CD4-positive, alpha-beta T cell (primary cell): ENCODE data around the gene FBN1. TPM values are rescaled to one million over a fixed set of nuclear protein-coding genes. Genes with fewer than 3 reads are reported as not detected.

ENCODE experiments used
- ATAC-seq: fragments of 200-7000 bp; cut with Tn5 transposase; one replicate; pipeline ENCODE4 v1.10.0; 2022; ENCODE audit warnings: mild to moderate bottlenecking; ENCODE audit not compliant: poor library complexity
- CTCF ChIA-PET: fragments of 350-600 bp; sonication (Branson Sonifier 250); formaldehyde crosslinking; loops from one replicate; lab custom pipeline; 2021; ENCODE audit warnings: antibody characterized with exemption, inconsistent platforms; lab: Charles Lee
- POLR2A ChIA-PET: fragments of 350-600 bp; sonication (Branson Sonifier 250); formaldehyde crosslinking; loops from one replicate; lab custom pipeline; 2021; ENCODE audit warnings: antibody characterized with exemption, inconsistent platforms; lab: Charles Lee
- DNase-seq, 14 experiments: peaks; one replicate each; pipeline ENCODE4 v3.0.0-alpha.2; 2013 to 2020; ENCODE audit warnings: mixed read lengths in 2 of 14
- H3K27ac ChIP-seq, 2 donors: one replicate each; pipeline versions ENCODE4 v1.5.1 to v1.7.0; 2013; ENCODE audit warnings: low read length in 2 of 2, low read depth in 1 of 2, mild to moderate bottlenecking in 1 of 2
- H3K27me3 ChIP-seq, 2 experiments: 1 replicate in 1 of 2; 2 replicates in 1 of 2; pipeline versions ENCODE4 v1.6.1 to v1.7.0; 2013; ENCODE audit warnings: low read length in 2 of 2, control low read depth in 1 of 2, mild to moderate bottlenecking in 1 of 2, moderate library complexity in 1 of 2; ENCODE audit not compliant: insufficient read depth in 2 of 2, control insufficient read depth in 1 of 2
- H3K36me3 ChIP-seq: one replicate; pipeline ENCODE4 v1.6.1; 2013; ENCODE audit warnings: low read length, control low read depth; ENCODE audit not compliant: insufficient read depth
- H3K4me1 ChIP-seq: one replicate; pipeline ENCODE4 v1.6.1; 2013; ENCODE audit warnings: low read length, control low read depth; ENCODE audit not compliant: insufficient read depth
- H3K4me3 ChIP-seq: one replicate; pipeline ENCODE4 v1.5.1; 2013; ENCODE audit warnings: mild to moderate bottlenecking, low read length, moderate library complexity
- H3K9me3 ChIP-seq, 2 experiments: 1 replicate in 1 of 2; 2 replicates in 1 of 2; pipeline versions ENCODE4 v1.6.1 to v1.7.0; 2013; ENCODE audit warnings: low read length in 2 of 2, mild to moderate bottlenecking in 2 of 2, control low read depth in 1 of 2, moderate library complexity in 1 of 2; ENCODE audit not compliant: control insufficient read depth in 1 of 2, insufficient read depth in 1 of 2
- H3K27ac Mint-ChIP-seq: one replicate; pipeline ENCODE4 v1.8.0; 2020; ENCODE audit warnings: mixed read lengths
- H3K27me3 Mint-ChIP-seq: one replicate; pipeline ENCODE4 v1.8.0; 2021; ENCODE audit warnings: mixed read lengths
- H3K36me3 Mint-ChIP-seq: one replicate; pipeline ENCODE4 v1.8.0; 2021; ENCODE audit warnings: low read depth, mixed read lengths
- H3K4me1 Mint-ChIP-seq: one replicate; pipeline ENCODE4 v1.8.0; 2021; ENCODE audit warnings: low read depth, mixed read lengths
- H3K4me3 Mint-ChIP-seq: one replicate; pipeline ENCODE4 v1.8.0; 2020; ENCODE audit warnings: mild to moderate bottlenecking, mixed read lengths
- H3K9me3 Mint-ChIP-seq: one replicate; pipeline ENCODE4 v1.8.0; 2020; ENCODE audit warnings: mixed read lengths
- CTCF ChIP-seq: fragments of 200-600 bp; IDR thresholded peaks from one replicate; pipeline ENCODE4 v1.8.0; 2022; ENCODE audit warnings: antibody characterized with exemption, mild to moderate bottlenecking
- intact Hi-C, 2 experiments: fragments of 100-400 bp; cut with DNase I in 1 of 2; cut with micrococcal nuclease in 1 of 2; formaldehyde crosslinking; loops; one replicate each; pipeline versions ENCODE4 v1.15.1 to v1.9.0; 2023 to 2025; cut with DNase I, micrococcal nuclease
- total RNA-seq, 174 experiments: library from RNA in 2 of 174; stranded (reverse) in 2 of 174; gene quantifications; one replicate each; pipeline ENCODE4 v1.2.3 and lab custom pipeline; 2021 to 2026

Gene FBN1
- total RNA-seq, 2 experiments from 2014 or later, result 0.11 to 0.25 TPM

- Mint-ChIP-seq H3K4me1 (no peaks in the 10 kb centered on the region), H3K4me3 (no peak overlapping the region), H3K36me3 (no peaks in the 10 kb centered on the region), H3K27ac (no peak overlapping the region), H3K9me3 (no peaks in the 10 kb centered on the region), H3K27me3 (no peaks in the 10 kb centered on the region)
- Histone ChIP-seq H3K4me1 (no peaks in the 10 kb centered on the region), H3K36me3 (no peaks in the 10 kb centered on the region), H3K4me3 (no peak overlapping the region), H3K27ac (no peak overlapping the region), H3K9me3 (no peaks in the 10 kb centered on the region), H3K27me3 (no peaks in the 10 kb centered on the region)
- ATAC-seq (no peak), DNase-seq (no peak)
- intact Hi-C loops, result no loop called here
- no peak for TF ChIP-seq CTCF
- ChIA-PET POLR2A (no interaction called here), CTCF (no interaction called here)
Measured at GRCh38 chr15:48522911-48523310, 122.6 kb downstream of the FBN1 start.

- no peak overlapping the region for H3K4me3 Mint-ChIP-seq
- H3K9me3 Mint-ChIP-seq, result no peaks in the 10 kb centered on the region
- DNase-seq, result no peak
- Histone ChIP-seq H3K4me1 (no peaks in the 10 kb centered on the region), H3K9me3 (no peaks in the 10 kb centered on the region), H3K27me3 (no peaks in the 10 kb centered on the region), H3K4me3 (no peak overlapping the region), H3K36me3 (no peaks in the 10 kb centered on the region), H3K27ac (no peak overlapping the region)
- no peak for TF ChIP-seq CTCF
- ChIA-PET POLR2A (no interaction called here), CTCF (no interaction called here)
- H3K27me3 Mint-ChIP-seq, result no peaks in the 10 kb centered on the region
- H3K36me3 Mint-ChIP-seq, result no peaks in the 10 kb centered on the region
- no peak for ATAC-seq
- no peak overlapping the region for H3K27ac Mint-ChIP-seq
- H3K4me1 Mint-ChIP-seq, result no peaks in the 10 kb centered on the region
- intact Hi-C loops, result no loop called here
Measured at GRCh38 chr15:48522123-48522522, 123.4 kb downstream of the FBN1 start.

- no peak overlapping the region for H3K4me3 ChIP-seq
- intact Hi-C loops, result no loop called here
- no peaks in the 10 kb centered on the region for H3K4me1 ChIP-seq
- no peaks in the 10 kb centered on the region for H3K27me3 ChIP-seq
- no peak for DNase-seq
- no peak for TF ChIP-seq CTCF
- no peak overlapping the region for H3K27ac ChIP-seq
- ChIA-PET POLR2A (interaction anchor here (0.7 kb wide), 1 partner anchor 569 kb away, joined by 4 read pairs; no protein-coding TSS in a partner anchor), CTCF (no interaction called here)
- Mint-ChIP-seq H3K36me3 (no peaks in the 10 kb centered on the region), H3K4me3 (no peak overlapping the region), H3K9me3 (no peaks in the 10 kb centered on the region), H3K4me1 (no peaks in the 10 kb centered on the region), H3K27me3 (no peaks in the 10 kb centered on the region), H3K27ac (no peak overlapping the region)
- no peaks in the 10 kb centered on the region for H3K36me3 ChIP-seq
- no peak for ATAC-seq
- no peaks in the 10 kb centered on the region for H3K9me3 ChIP-seq
Measured at GRCh38 chr15:48520376-48521155, 124.9 kb downstream of the FBN1 start.
